H7 (cell line): Measurements from ENCODE around the gene RCBTB2. TPM values are rescaled to one million over a fixed set of nuclear protein-coding genes. Genes with fewer than 3 reads are reported as not detected.
A peak's percentile ranks its signal among the peaks of the same experiment; 100 is the strongest.
"Not testable (repeated sequence)": the region's sequence is repeated elsewhere in the genome, so short reads cannot be mapped to it uniquely, and the experiment has no call there.

ENCODE experiments used
- DNase-seq: peaks from one replicate; pipeline ENCODE4 v3.0.0; 2012
- H3K27me3 ChIP-seq: 2 replicates; pipeline ENCODE4 v1.6.0; 2011; ENCODE audit warnings: mild to moderate bottlenecking, low read length; ENCODE audit not compliant: control insufficient read depth, insufficient read depth
- H3K36me3 ChIP-seq: replicated peaks from 2 replicates; pipeline ENCODE4 v1.5.1; 2011; ENCODE audit warnings: low read length; ENCODE audit not compliant: control insufficient read depth, insufficient read depth
- H3K4me3 ChIP-seq: 2 replicates; pipeline ENCODE4 v1.5.1; 2011; ENCODE audit warnings: low read depth, mild to moderate bottlenecking, control low read depth, low read length, moderate library complexity; ENCODE audit not compliant: insufficient read depth
- total RNA-seq: library from RNA; depleted of rRNA; stranded (reverse); fragments of >200 nt; shearing (Covaris generic); gene quantifications from 2 replicates; pipeline ENCODE4 v1.2.3, GENCODE V29; 2014; rRNA removed

The RCBTB2 gene
- total RNA-seq, result 7.9 and 13.1 TPM in 2 replicates

- peak within 1 kb of the TSS; percentile 77 for H3K4me3 ChIP-seq
- no peaks in the 10 kb centered on the region for H3K36me3 ChIP-seq
- no peaks in the 10 kb centered on the region for H3K27me3 ChIP-seq
- DNase-seq, result peak; percentile 97
These were observed at the start of gene RCBTB2 for GRCh38 chr13:48532506-48533499. Gene RCBTB2, minus strand, starts transcription at chr13:48533080. Its CDS starts 11,141 bp downstream, at chr13:48521939.

GRCh38 chr13:48582084-48582483 is 49.2 kb upstream of the RCBTB2 start:
- DNase-seq, result no peak
- Histone ChIP-seq H3K27me3 (no peaks in the 10 kb centered on the region), H3K4me3 (no peak overlapping the region), H3K36me3 (no peaks in the 10 kb centered on the region)

- Histone ChIP-seq H3K27me3 (no peaks in the 10 kb centered on the region), H3K36me3 (no peaks in the 10 kb centered on the region), H3K4me3 (no peak overlapping the region)
- no peak for DNase-seq
These were observed 48.0 kb upstream of the RCBTB2 start for GRCh38 chr13:48580896-48581295.

GRCh38 chr13:48580185-48580803 is 47.4 kb upstream of the RCBTB2 start:
- peak; percentile 27 for DNase-seq
- no peak overlapping the region for H3K4me3 ChIP-seq

GRCh38 chr13:48579919-48580180 is 47.0 kb upstream of the RCBTB2 start:
- not testable (repeated sequence) for H3K4me3 ChIP-seq, H3K27me3 ChIP-seq, H3K36me3 ChIP-seq, DNase-seq

More at GRCh38 chr13:48580185-48580803, 47.4 kb upstream of the RCBTB2 start:
- Histone ChIP-seq H3K27me3 (no peaks in the 10 kb centered on the region), H3K36me3 (no peaks in the 10 kb centered on the region)

GRCh38 chr13:48579165-48579918 is 46.5 kb upstream of the RCBTB2 start:
- no peak for DNase-seq
- Histone ChIP-seq H3K36me3 (no peaks in the 10 kb centered on the region), H3K4me3 (no peak overlapping the region), H3K27me3 (no peaks in the 10 kb centered on the region)

- no peaks in the 10 kb centered on the region for H3K36me3 ChIP-seq
- DNase-seq, result no peak
- H3K4me3 ChIP-seq, result no peak overlapping the region
- no peaks in the 10 kb centered on the region for H3K27me3 ChIP-seq
These were observed 45.8 kb upstream of the RCBTB2 start for GRCh38 chr13:48578516-48579164.

- no peaks in the 10 kb centered on the region for H3K36me3 ChIP-seq
- no peak for DNase-seq
- H3K4me3 ChIP-seq, result no peak overlapping the region
- H3K27me3 ChIP-seq, result no peaks in the 10 kb centered on the region
These were observed 43.6 kb upstream of the RCBTB2 start for GRCh38 chr13:48576448-48577010.

GRCh38 chr13:48575031-48575430 is 42.2 kb upstream of the RCBTB2 start:
- H3K27me3 ChIP-seq, result no peaks in the 10 kb centered on the region
- H3K36me3 ChIP-seq, result no peaks in the 10 kb centered on the region
- H3K4me3 ChIP-seq, result no peak overlapping the region
- no peak for DNase-seq

- Histone ChIP-seq H3K4me3 (no peak overlapping the region), H3K36me3 (no peaks in the 10 kb centered on the region), H3K27me3 (no peaks in the 10 kb centered on the region)
- DNase-seq, result no peak
These were observed 41.3 kb upstream of the RCBTB2 start for GRCh38 chr13:48574041-48574796.

- Histone ChIP-seq H3K36me3 (no peaks in the 10 kb centered on the region), H3K4me3 (no peak overlapping the region), H3K27me3 (no peaks in the 10 kb centered on the region)
- no peak for DNase-seq
These were observed 40.5 kb upstream of the RCBTB2 start for GRCh38 chr13:48573213-48574007.

GRCh38 chr13:48571126-48571913 is 38.4 kb upstream of the RCBTB2 start:
- no peak for DNase-seq
- no peaks in the 10 kb centered on the region for H3K36me3 ChIP-seq
- no peaks in the 10 kb centered on the region for H3K27me3 ChIP-seq
- no peak overlapping the region for H3K4me3 ChIP-seq
